HepG2 (cell line): ENCODE results near the gene HNRNPC. TPM values are rescaled to one million over a fixed set of nuclear protein-coding genes. Genes with fewer than 3 reads are reported as not detected.

Experiments used
- ATAC-seq: fragments of 200-7000 bp; cut with Tn5 transposase; 3 replicates; pipeline ENCODE4 v1.9.1; 2020; ENCODE audit warnings: mild to moderate bottlenecking, moderate library complexity
- BruUV-seq: library from RNA; stranded (reverse); fragments of 400-500 nt; replicated peaks from 2 replicates; lab custom pipeline; 2021; lab: Mats Ljungman, UMichigan
- CTCF ChIA-PET: fragments of 300-600 bp; formaldehyde crosslinking; extraction: SDS; loops from one replicate; lab custom pipeline; 2021; ENCODE audit warnings: low total read pairs, inconsistent platforms, low intra/inter-chr PET ratio; lab: Yijun Ruan, JAX
- POLR2A ChIA-PET: fragments of 350-600 bp; sonication (Branson Sonifier 250); formaldehyde crosslinking; loops from one replicate; lab custom pipeline; 2020; ENCODE audit warnings: antibody characterized with exemption, inconsistent platforms; lab: Yijun Ruan, JAX
- DNase-seq: peaks from one replicate; pipeline ENCODE4 v3.0.0-alpha.2; 2015; ENCODE audit warnings: low spot score
- FAIRE-seq: peaks from 3 replicates; lab custom pipeline; 2011; peaks lifted over from hg19 to GRCh38; lab: Jason Lieb, UNC
- H2AFZ ChIP-seq: one replicate; pipeline ENCODE4 v1.6.1; 2011; ENCODE audit warnings: low read length, inconsistent platforms
- H3K27ac ChIP-seq: fragments of 300-600 bp; 3 replicates; pipeline ENCODE4 v1.8.0; 2011; ENCODE audit warnings: mixed run types, mild to moderate bottlenecking, mixed read lengths, low read length, inconsistent platforms; ENCODE audit not compliant: insufficient read depth; ENCODE audit errors: extremely low read length
- H3K27me3 ChIP-seq, 2 experiments: fragments of 200-600 bp in 1 of 2; 2 replicates in 1 of 2; 3 replicates in 1 of 2; pipeline versions ENCODE4 v1.6.0 to v1.8.0; 2011; ENCODE audit warnings: low read length in 2 of 2, mild to moderate bottlenecking in 2 of 2, moderate library complexity in 2 of 2, inconsistent platforms in 1 of 2; ENCODE audit not compliant: insufficient read depth in 2 of 2, control insufficient read depth in 1 of 2
- H3K36me3 ChIP-seq, 2 experiments: fragments of 200-600 bp in 1 of 2; replicated peaks in 1 of 2; 2 replicates in 1 of 2; 3 replicates in 1 of 2; pipeline versions ENCODE4 v1.5.1 to v1.8.0; 2011; ENCODE audit warnings: low read length in 2 of 2, inconsistent platforms in 1 of 2; ENCODE audit not compliant: insufficient read depth in 2 of 2, control insufficient read depth in 1 of 2
- H3K4me1 ChIP-seq: 2 replicates; pipeline ENCODE4 v1.5.1; 2012; ENCODE audit warnings: low read length, inconsistent platforms; ENCODE audit not compliant: insufficient read depth
- H3K4me2 ChIP-seq: 2 replicates; pipeline ENCODE4 v1.6.0; 2011; ENCODE audit warnings: low read depth, low read length, inconsistent platforms
- H3K4me3 ChIP-seq, 3 experiments: fragments of 200-600 bp in 1 of 3; sonication (generic), shearing (Covaris generic) in 1 of 3; replicated peaks in 1 of 3; 2 replicates each; pipeline ENCODE4 v1.5.1; 2011 to 2016; ENCODE audit warnings: low read length in 3 of 3, inconsistent platforms in 2 of 3, low read depth in 2 of 3, mild to moderate bottlenecking in 2 of 3, control low read depth in 1 of 3, mixed read lengths in 1 of 3; ENCODE audit not compliant: insufficient read depth in 1 of 3
- H3K79me2 ChIP-seq: one replicate; pipeline ENCODE4 v1.6.1; 2011; ENCODE audit warnings: low read length, inconsistent platforms; ENCODE audit not compliant: insufficient read depth
- H3K9ac ChIP-seq: 2 replicates; pipeline ENCODE4 v1.6.0; 2011; ENCODE audit warnings: mild to moderate bottlenecking, low read depth, low read length, inconsistent platforms; ENCODE audit not compliant: insufficient read depth
- H3K9me3 ChIP-seq: 2 replicates; pipeline ENCODE4 v1.5.1; 2012; ENCODE audit warnings: mild to moderate bottlenecking, low read length
- H4K20me1 ChIP-seq: 2 replicates; pipeline ENCODE4 v1.6.0; 2011; ENCODE audit warnings: inconsistent platforms, mild to moderate bottlenecking, low read length, moderate library complexity; ENCODE audit not compliant: insufficient read depth
- BCL6 ChIP-seq: IDR thresholded peaks from 2 replicates; pipeline ENCODE4 v1.6.1; 2016; ENCODE audit warnings: missing genetic modification reagents, missing compliant biosample characterization
- BHLHE40 ChIP-seq: IDR thresholded peaks from 2 replicates; pipeline ENCODE4 v1.6.1; 2011; ENCODE audit warnings: low read length, improper control_type of control experiment
- CEBPG ChIP-seq: IDR thresholded peaks from 2 replicates; pipeline ENCODE4 v1.6.1; 2016
- EP300 ChIP-seq, 3 experiments: sonication (generic) in 1 of 3; formaldehyde crosslinking in 1 of 3; IDR thresholded peaks; 2 replicates each; pipeline versions ENCODE4 v1.5.1 to v1.6.1; 2011 to 2020; ENCODE audit warnings: low read depth in 2 of 3, low read length in 2 of 3, borderline replicate concordance in 1 of 3, improper control_type of control experiment in 1 of 3, mild to moderate bottlenecking in 1 of 3, missing genetic modification reagents in 1 of 3, moderate library complexity in 1 of 3
- ERF ChIP-seq: IDR thresholded peaks from 2 replicates; pipeline ENCODE4 v1.6.1; 2018; ENCODE audit warnings: missing biosample characterization, missing genetic modification reagents
- KLF15 ChIP-seq: sonication (generic); formaldehyde crosslinking; IDR thresholded peaks from 2 replicates; pipeline ENCODE4 v1.8.1; 2023; ENCODE audit warnings: borderline replicate concordance, mild to moderate bottlenecking, inconsistent platforms, missing genetic modification reagents, mixed read lengths
- MED13 ChIP-seq: sonication (generic); formaldehyde crosslinking; IDR thresholded peaks from 2 replicates; pipeline ENCODE4 v1.5.0; 2020; ENCODE audit warnings: missing genetic modification reagents
- NR1H2 ChIP-seq: sonication (generic); formaldehyde crosslinking; IDR thresholded peaks from 2 replicates; pipeline ENCODE4 v1.8.1; 2022; ENCODE audit warnings: low read depth, missing genetic modification reagents, borderline replicate concordance
- ONECUT2 ChIP-seq: sonication (generic); formaldehyde crosslinking; IDR thresholded peaks from 2 replicates; pipeline ENCODE4 v1.4.0; 2020; ENCODE audit warnings: missing genetic modification reagents
- PHF8 ChIP-seq: sonication (generic); formaldehyde crosslinking; IDR thresholded peaks from 2 replicates; pipeline ENCODE4 v1.5.0; 2020; ENCODE audit warnings: missing genetic modification reagents
- POGZ ChIP-seq: sonication (generic); formaldehyde crosslinking; IDR thresholded peaks from 2 replicates; pipeline ENCODE4 v1.4.0; 2020; ENCODE audit warnings: mild to moderate bottlenecking, missing genetic modification reagents
- RBFOX2 ChIP-seq: fragments of 200-400 bp; formaldehyde crosslinking; IDR thresholded peaks from 2 replicates; pipeline ENCODE4 v1.6.1; 2017; ENCODE audit warnings: low read depth, mild to moderate bottlenecking, low read length
- RBM39 ChIP-seq: fragments of 200-400 bp; formaldehyde crosslinking; IDR thresholded peaks from one replicate; pipeline ENCODE4 v1.6.1; 2018; ENCODE audit warnings: antibody characterized with exemption, mild to moderate bottlenecking, low read depth, low read length; ENCODE audit not compliant: poor library complexity, severe bottlenecking
- REL ChIP-seq: sonication (generic); formaldehyde crosslinking; conservative IDR thresholded peaks from 2 replicates; pipeline ENCODE4 v1.8.0; 2022; ENCODE audit warnings: mild to moderate bottlenecking, missing genetic modification reagents, moderate library complexity
- SCMH1 ChIP-seq: sonication (generic); formaldehyde crosslinking; IDR thresholded peaks from 2 replicates; pipeline ENCODE4 v1.9.0; 2021; ENCODE audit warnings: missing genetic modification reagents, mild to moderate bottlenecking, borderline replicate concordance
- SNRNP70 ChIP-seq: fragments of 200-400 bp; formaldehyde crosslinking; IDR thresholded peaks from 2 replicates; pipeline ENCODE4 v1.6.1; 2017; ENCODE audit warnings: mild to moderate bottlenecking, low read depth, low read length, moderate library complexity
- SP1 ChIP-seq, 2 experiments: fragments of 450-650 bp in 1 of 2; sonication (generic) in 1 of 2; formaldehyde crosslinking in 1 of 2; IDR thresholded peaks; 2 replicates each; pipeline versions ENCODE4 v1.4.0 to v1.6.1; 2016 to 2020; ENCODE audit warnings: missing genetic modification reagents in 1 of 2
- SRSF4 ChIP-seq: fragments of 200-400 bp; formaldehyde crosslinking; IDR thresholded peaks from one replicate; pipeline ENCODE4 v1.6.1; 2018; ENCODE audit warnings: mild to moderate bottlenecking, low read depth, low read length, moderate library complexity; ENCODE audit not compliant: poor library complexity, severe bottlenecking
- SSRP1 ChIP-seq: IDR thresholded peaks from 2 replicates; pipeline ENCODE4 v1.6.1; 2016; ENCODE audit warnings: control low read depth
- ZBTB20 ChIP-seq: sonication (generic); formaldehyde crosslinking; IDR thresholded peaks from 2 replicates; pipeline ENCODE4 v1.8.1; 2023; ENCODE audit warnings: missing genetic modification reagents, low read depth, mild to moderate bottlenecking, borderline replicate concordance
- ZNF20 ChIP-seq: sonication (generic); formaldehyde crosslinking; IDR thresholded peaks from 2 replicates; pipeline ENCODE4 v1.4.0; 2020; ENCODE audit warnings: mild to moderate bottlenecking, moderate library complexity, missing genetic modification reagents
- ZNF572 ChIP-seq: sonication (generic); formaldehyde crosslinking; IDR thresholded peaks from 2 replicates; pipeline ENCODE4 v1.5.1; 2020; ENCODE audit warnings: mild to moderate bottlenecking, missing genetic modification reagents
- ZNF598 ChIP-seq: sonication (generic); formaldehyde crosslinking; IDR thresholded peaks from 2 replicates; pipeline ENCODE4 v1.5.1; 2020; ENCODE audit warnings: mild to moderate bottlenecking, missing genetic modification reagents, borderline replicate concordance
- in situ Hi-C: cut with HindIII; loops from 2 replicates; pipeline ENCODE4 v1.10.0; 2017; ENCODE audit warnings: low pct_unique_long_range_greater_than_20kb; ENCODE audit not compliant: extremely low pct_ligation_motif_present
- intact Hi-C: fragments of 100-400 bp; cut with micrococcal nuclease; formaldehyde crosslinking; loops from one replicate; pipeline ENCODE4 v1.10.0; 2022; ENCODE audit not compliant: unreplicated experiment
- polyA plus RNA-seq, 8 experiments: library from polyadenylated mRNA; depleted of rRNA in 3 of 8; stranded (reverse) in 7 of 8; unstranded in 1 of 8; fragments of >200 nt; fragmentation: Illumina TruSeq in 4 of 8; extraction: Trizol in 4 of 8; gene quantifications; 2 replicates each; pipeline versions ENCODE4 v1.2.1 to v1.2.3, GENCODE V29; 2011 to 2016; ENCODE audit warnings: low read depth in 4 of 8, missing spikeins in 1 of 8, mixed read lengths in 1 of 8; ENCODE audit not compliant: insufficient read depth in 1 of 8
- total RNA-seq, 5 experiments: library from RNA; depleted of rRNA; stranded (reverse); fragments of >200 nt; fragmentation: Illumina TruSeq; extraction: Trizol; gene quantifications; 2 replicates each; pipeline ENCODE4 v1.2.3, GENCODE V29; 2016; ENCODE audit warnings: low read depth in 1 of 5
- TF ChIP-seq, protein P1 (sequence below): sonication (generic); formaldehyde crosslinking; IDR thresholded peaks from 2 replicates; pipeline ENCODE4 v1.4.0; 2020; ENCODE audit warnings: missing genetic modification reagents; ENCODE audit errors: not compliant biosample characterization
- TF ChIP-seq, protein P2 (sequence below): sonication (generic); formaldehyde crosslinking; IDR thresholded peaks from 2 replicates; pipeline ENCODE4 v1.5.1; 2020; ENCODE audit warnings: missing genetic modification reagents, mild to moderate bottlenecking, borderline replicate concordance

HNRNPC gene
- total and polyA plus RNA-seq, 2 of the 13 experiments (the other 11 are each of a cell fraction or from before 2014, with no cell fraction given) = 628 to 1,099 TPM

- H3K36me3 ChIP-seq = no peaks in the 10 kb centered on the region
- H2AFZ ChIP-seq = peak overlapping the region; percentile 59
- ChIA-PET POLR2A (interaction anchor here (0.8 to 2.8 kb wide), 9 partner anchors 10 to 252 kb away, joined by 3 to 11 read pairs (median 4); no protein-coding TSS in a partner anchor), CTCF (no interaction called here)
- peak overlapping the region; percentile 50 to 70 (median 59) for H3K4me3 ChIP-seq
- ATAC-seq (peak; percentile 63), FAIRE-seq (no peak), DNase-seq (peak; percentile 89)
- peak overlapping the region; percentile 88 for H3K27ac ChIP-seq
- H3K9me3 ChIP-seq = no peaks in the 10 kb centered on the region
- intact Hi-C loops (loop anchor here (2.0 kb wide), 1 partner anchor 39 kb away; the partner anchor contains the start of gene HNRNPC), in situ Hi-C loops (no loop called here)
- BruUV-seq = TSS peak; percentile 99
- H3K27me3 ChIP-seq = no peaks in the 10 kb centered on the region
- peaks cover 37% of the 10 kb centered on the region for H3K4me1 ChIP-seq
- no peaks in the 10 kb centered on the region for H4K20me1 ChIP-seq
- H3K79me2 ChIP-seq = no peaks in the 10 kb centered on the region
- H3K4me2 ChIP-seq = peak overlapping the region; percentile 94
- H3K9ac ChIP-seq = peak overlapping the region; percentile 80
- TF ChIP-seq REL (CRISPR knock-in tag) (no peak), CEBPG (CRISPR knock-in tag) (0 out of 2 replicates have a peak, but pooled peaks have one; percentile 4), NR1H2 (CRISPR knock-in tag) (no peak), RBM39 (no peak), EP300 (IDR thresholded peaks at IDR 0.05; ENCODE audit: low read depth in 2 of 2, low read length in 2 of 2) (no peak; a peak in 1 of 4 replicates), EP300 (CRISPR knock-in tag; IDR thresholded peaks at IDR 0.05; ENCODE audit: borderline replicate concordance) (no peak), BCL6 (CRISPR knock-in tag) (peak; percentile 75), ZNF572 (no peak), POGZ (CRISPR knock-in tag) (no peak), BHLHE40 (no peak), KLF15 (no peak), SSRP1 (CRISPR knock-in tag) (no peak), ZNF598 (CRISPR knock-in tag) (no peak), SCMH1 (CRISPR knock-in tag) (no peak), SP1 (IDR thresholded peaks at IDR 0.05) (no peak), SP1 (CRISPR knock-in tag; IDR thresholded peaks at IDR 0.05) (no peak), MED13 (CRISPR knock-in tag) (no peak), SRSF4 (no peak), ONECUT2 (CRISPR knock-in tag) (no peak), SNRNP70 (no peak), RBFOX2 (no peak), ZBTB20 (CRISPR knock-in tag) (no peak), ZNF20 (CRISPR knock-in tag) (no peak), ERF (no peak), PHF8 (CRISPR knock-in tag) (no peak)
- TF ChIP-seq, protein P1, sequence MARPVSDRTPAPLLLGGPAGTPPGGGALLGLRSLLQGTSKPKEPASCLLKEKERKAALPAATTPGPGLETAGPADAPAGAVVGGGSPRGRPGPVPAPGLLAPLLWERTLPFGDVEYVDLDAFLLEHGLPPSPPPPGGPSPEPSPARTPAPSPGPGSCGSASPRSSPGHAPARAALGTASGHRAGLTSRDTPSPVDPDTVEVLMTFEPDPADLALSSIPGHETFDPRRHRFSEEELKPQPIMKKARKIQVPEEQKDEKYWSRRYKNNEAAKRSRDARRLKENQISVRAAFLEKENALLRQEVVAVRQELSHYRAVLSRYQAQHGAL (CRISPR knock-in tag) = no peak
- TF ChIP-seq, protein P2, sequence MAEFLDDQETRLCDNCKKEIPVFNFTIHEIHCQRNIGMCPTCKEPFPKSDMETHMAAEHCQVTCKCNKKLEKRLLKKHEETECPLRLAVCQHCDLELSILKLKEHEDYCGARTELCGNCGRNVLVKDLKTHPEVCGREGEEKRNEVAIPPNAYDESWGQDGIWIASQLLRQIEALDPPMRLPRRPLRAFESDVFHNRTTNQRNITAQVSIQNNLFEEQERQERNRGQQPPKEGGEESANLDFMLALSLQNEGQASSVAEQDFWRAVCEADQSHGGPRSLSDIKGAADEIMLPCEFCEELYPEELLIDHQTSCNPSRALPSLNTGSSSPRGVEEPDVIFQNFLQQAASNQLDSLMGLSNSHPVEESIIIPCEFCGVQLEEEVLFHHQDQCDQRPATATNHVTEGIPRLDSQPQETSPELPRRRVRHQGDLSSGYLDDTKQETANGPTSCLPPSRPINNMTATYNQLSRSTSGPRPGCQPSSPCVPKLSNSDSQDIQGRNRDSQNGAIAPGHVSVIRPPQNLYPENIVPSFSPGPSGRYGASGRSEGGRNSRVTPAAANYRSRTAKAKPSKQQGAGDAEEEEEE (CRISPR knock-in tag) = 0 out of 2 replicates have a peak, but pooled peaks have one; percentile 27
Observed at GRCh38 chr14:21308132-21308478, 38.9 kb upstream of the HNRNPC start.
